ENCODE measurements around the gene MEGF6. TPM values are rescaled to one million over a fixed set of nuclear protein-coding genes. Genes with fewer than 3 reads are reported as not detected.

Gene MEGF6
- total RNA-seq, 3 donors from 2014 or later: 19.3 to 32.1 (median 24.2) TPM

- Histone ChIP-seq H3K4me1 (no peaks in the 10 kb centered on the region), H3K9me3 (peaks cover 3 to 8% of the 10 kb centered on the region in 2 donors), H3K27ac (no peak overlapping the region), H3K36me3 (no peaks in the 10 kb centered on the region), H3K27me3 (peaks cover 0 to 19% of the 10 kb centered on the region in 2 donors), H3K4me3 (no peak overlapping the region)
- TF ChIP-seq POLR2A (IDR thresholded peaks at IDR 0.05) (no peak), CTCF (IDR thresholded peaks at IDR 0.05) (no peak), POLR2AphosphoS5 (IDR thresholded peaks at IDR 0.05) (no peak)
- intact Hi-C loops (cut with DNase I; ENCODE audit: low total_unique reads): no loop called here
- no peak for DNase-seq (ENCODE audit: low spot score in 2 of 2)
Measured at GRCh38 chr1:3450983-3451382, 160.3 kb downstream of the MEGF6 start.

GRCh38 chr1:3450202-3450863 lies 161.0 kb downstream of the MEGF6 start:
- peaks cover 3 to 8% of the 10 kb centered on the region in 2 donors for H3K9me3 ChIP-seq
- TF ChIP-seq CTCF (IDR thresholded peaks at IDR 0.05): no peak
- intact Hi-C loops (cut with DNase I; ENCODE audit: low total_unique reads): no loop called here
- DNase-seq (ENCODE audit: low spot score in 2 of 2): no peak
- H3K4me1 ChIP-seq: no peaks in the 10 kb centered on the region
- H3K36me3 ChIP-seq: no peaks in the 10 kb centered on the region
- peaks cover 0 to 19% of the 10 kb centered on the region in 2 donors for H3K27me3 ChIP-seq
- no peak overlapping the region for H3K27ac ChIP-seq
- no peak overlapping the region for H3K4me3 ChIP-seq

GRCh38 chr1:3444736-3445135 lies 166.6 kb downstream of the MEGF6 start:
- H3K27ac ChIP-seq: no peak overlapping the region
- no peaks in the 10 kb centered on the region for H3K4me1 ChIP-seq
- H3K4me3 ChIP-seq: no peak overlapping the region
- no peak for DNase-seq (ENCODE audit: low spot score in 2 of 2)
- no peak for TF ChIP-seq POLR2AphosphoS5 (IDR thresholded peaks at IDR 0.05)
- TF ChIP-seq POLR2A (IDR thresholded peaks at IDR 0.05): no peak
- no peak for TF ChIP-seq CTCF (IDR thresholded peaks at IDR 0.05)
- peaks cover 3 to 8% of the 10 kb centered on the region in 2 donors for H3K9me3 ChIP-seq
- H3K27me3 ChIP-seq: peaks cover 0 to 44% of the 10 kb centered on the region in 2 donors
- intact Hi-C loops (cut with DNase I; ENCODE audit: low total_unique reads): no loop called here
- H3K36me3 ChIP-seq: no peaks in the 10 kb centered on the region

GRCh38 chr1:3444298-3444697 lies 167.0 kb downstream of the MEGF6 start:
- Histone ChIP-seq H3K4me3 (no peak overlapping the region), H3K36me3 (no peaks in the 10 kb centered on the region), H3K27me3 (peaks cover 0 to 49% of the 10 kb centered on the region in 2 donors), H3K4me1 (no peaks in the 10 kb centered on the region), H3K9me3 (peaks cover 3 to 8% of the 10 kb centered on the region in 2 donors), H3K27ac (no peak overlapping the region)
- no peak for TF ChIP-seq POLR2AphosphoS5 (IDR thresholded peaks at IDR 0.05)
- no peak for TF ChIP-seq POLR2A (IDR thresholded peaks at IDR 0.05)
- TF ChIP-seq CTCF (IDR thresholded peaks at IDR 0.05): no peak
- intact Hi-C loops (cut with DNase I; ENCODE audit: low total_unique reads): no loop called here
- no peak for DNase-seq (ENCODE audit: low spot score in 2 of 2)

GRCh38 chr1:3443807-3444206 lies 167.5 kb downstream of the MEGF6 start:
- peaks cover 3 to 8% of the 10 kb centered on the region in 2 donors for H3K9me3 ChIP-seq
- H3K36me3 ChIP-seq: no peaks in the 10 kb centered on the region
- TF ChIP-seq CTCF (IDR thresholded peaks at IDR 0.05): no peak
- TF ChIP-seq POLR2A (IDR thresholded peaks at IDR 0.05): no peak
- no peak for TF ChIP-seq POLR2AphosphoS5 (IDR thresholded peaks at IDR 0.05)
- intact Hi-C loops (cut with DNase I; ENCODE audit: low total_unique reads): no loop called here
- no peak for DNase-seq (ENCODE audit: low spot score in 2 of 2)
- H3K4me1 ChIP-seq: no peaks in the 10 kb centered on the region
- H3K27me3 ChIP-seq: peaks cover 0 to 51% of the 10 kb centered on the region in 2 donors
- no peak overlapping the region for H3K4me3 ChIP-seq
- no peak overlapping the region for H3K27ac ChIP-seq
